ENCODE data around the gene NELFB. TPM values are rescaled to one million over a fixed set of nuclear protein-coding genes. Genes with fewer than 3 reads are reported as not detected.

NELFB gene
- total RNA-seq, 2 donors from 2014 or later = 73.3 to 86.6 TPM

DNA sequence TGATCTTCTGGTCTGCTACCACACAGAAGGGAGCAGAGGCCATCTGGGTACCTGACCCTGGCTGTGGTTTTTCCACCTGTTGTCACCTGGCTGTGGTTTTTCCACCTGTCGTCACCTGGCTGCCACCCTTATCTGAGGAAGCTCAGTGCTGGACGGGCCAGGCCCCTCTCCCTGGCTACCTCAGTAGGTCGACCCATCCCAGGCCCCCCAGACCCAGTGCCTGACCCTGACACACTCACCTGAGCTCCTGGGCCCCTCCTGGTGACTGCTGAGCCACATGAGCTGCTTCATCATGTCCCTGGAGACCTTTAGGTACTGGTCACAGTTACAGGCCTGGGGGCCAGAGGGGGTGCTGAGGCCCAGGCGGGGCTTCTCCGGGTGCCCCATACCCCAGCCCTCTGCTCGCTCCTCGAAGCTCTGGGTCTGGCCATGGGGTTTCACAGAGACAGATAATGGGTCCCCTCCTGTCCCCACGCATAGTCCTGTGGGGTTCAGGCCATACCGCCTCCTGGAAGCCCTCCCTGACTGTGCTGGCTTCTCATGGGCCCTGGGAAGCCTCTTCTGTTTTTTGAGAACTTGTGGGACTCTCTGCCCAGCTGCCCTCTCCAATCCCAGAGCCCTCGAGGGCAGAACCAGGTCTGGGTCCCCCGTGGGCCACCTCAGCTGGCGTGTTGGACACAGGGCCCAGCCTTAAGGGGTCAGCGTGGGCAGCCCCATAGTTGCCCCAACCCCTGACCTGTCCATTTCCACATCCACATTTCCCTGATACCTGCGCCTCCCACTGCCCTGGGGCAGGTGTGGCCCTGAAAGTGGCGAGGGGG lies 54.5 kb downstream of the NELFB start:
- DNase-seq = no peak
- Histone ChIP-seq H3K36me3 (ENCODE audit: control insufficient read depth, insufficient read depth, low read length) (no peaks in the 10 kb centered on the region), H3K4me3 (ENCODE audit: low read length) (no peak overlapping the region), H3K27me3 (ENCODE audit: control insufficient read depth, insufficient read depth, low read length, poor library complexity, severe bottlenecking) (no peaks in the 10 kb centered on the region), H3K9me3 (ENCODE audit: control insufficient read depth, low read length) (no peaks in the 10 kb centered on the region), H3K9ac (ENCODE audit: extremely low read depth, low read length, poor library complexity, severe bottlenecking) (no peak overlapping the region), H3K27ac (ENCODE audit: low read depth, low read length) (no peak overlapping the region), H3K4me1 (ENCODE audit: control insufficient read depth, insufficient read depth, low read length) (peaks cover under 1% of the 10 kb centered on the region)
- Mint-ChIP-seq H3K27me3 (ENCODE audit: insufficient read depth) (no peaks in the 10 kb centered on the region), H3K9me3 (no peaks in the 10 kb centered on the region), H3K27ac (no peak overlapping the region), H3K4me3 (no peak overlapping the region), H3K36me3 (ENCODE audit: low read depth) (no peaks in the 10 kb centered on the region), H3K4me1 (peaks cover 4% of the 10 kb centered on the region)
- 88 to 97% methylated on average over 11 to 15 of the region's 15 CpGs for WGBS, 2 experiments (ENCODE audit: insufficient coverage in 1 of 2, insufficient read length in 1 of 2)
- TF ChIP-seq CTCF (conservative IDR thresholded peaks at IDR 0.05) = no peak

- no peak overlapping the region for H3K4me3 Mint-ChIP-seq
- TF ChIP-seq CTCF (conservative IDR thresholded peaks at IDR 0.05) = no peak
Observed at GRCh38 chr9:137310189-137311052, 55.3 kb downstream of the NELFB start.

DNA sequence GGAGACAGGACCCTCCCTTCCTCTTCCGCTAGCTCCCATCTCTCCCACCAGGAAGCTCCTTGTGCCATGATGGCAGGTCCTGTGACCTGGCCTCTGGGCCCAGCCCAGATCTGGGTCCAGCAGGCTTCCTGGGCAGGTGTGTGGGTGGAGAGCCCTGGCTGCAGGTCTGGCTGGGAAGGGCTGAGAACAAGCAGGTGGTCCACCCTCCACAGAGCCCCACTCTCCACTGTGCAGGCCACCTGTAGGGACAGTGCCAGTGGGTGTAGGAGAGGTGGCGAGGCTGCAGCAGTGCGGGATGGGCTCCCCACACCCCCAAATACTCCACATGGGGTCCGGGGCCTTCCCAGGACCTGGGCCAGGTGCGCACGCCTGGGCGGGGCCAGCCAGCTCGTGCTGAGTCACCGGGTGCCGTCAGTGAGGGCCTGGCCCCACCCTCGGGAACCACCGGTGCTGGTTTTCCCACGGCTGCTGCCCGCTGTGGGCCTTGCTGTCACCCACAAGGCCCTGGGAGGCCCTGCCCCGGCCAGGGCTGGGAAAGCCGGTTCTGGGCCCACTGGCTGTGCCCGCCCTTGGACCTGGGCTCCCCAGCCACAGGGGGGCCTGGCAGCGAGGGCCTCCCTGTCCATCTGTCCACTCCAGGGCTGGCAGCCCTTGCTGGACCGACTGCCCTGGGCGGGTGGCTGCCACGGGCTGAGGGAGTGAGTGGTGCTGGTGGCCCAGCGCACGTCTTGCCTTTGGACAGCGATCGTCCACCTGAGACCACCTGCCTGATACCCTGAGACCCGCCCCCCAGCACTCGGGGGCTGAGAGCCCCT lies 56.3 kb downstream of the NELFB start:
- no peaks in the 10 kb centered on the region for H3K27me3 ChIP-seq (ENCODE audit: control insufficient read depth, insufficient read depth, low read length, poor library complexity, severe bottlenecking)
- Mint-ChIP-seq H3K9me3 (no peaks in the 10 kb centered on the region), H3K27ac (no peak overlapping the region), H3K4me3 (no peak overlapping the region), H3K36me3 (ENCODE audit: low read depth) (no peaks in the 10 kb centered on the region), H3K4me1 (peaks cover 2% of the 10 kb centered on the region), H3K27me3 (ENCODE audit: insufficient read depth) (no peaks in the 10 kb centered on the region)
- no peaks in the 10 kb centered on the region for H3K9me3 ChIP-seq (ENCODE audit: control insufficient read depth, low read length)
- H3K9ac ChIP-seq (ENCODE audit: extremely low read depth, low read length, poor library complexity, severe bottlenecking) = no peak overlapping the region
- WGBS, 2 experiments (ENCODE audit: insufficient coverage in 1 of 2, insufficient read length in 1 of 2) = 91 to 92% methylated on average over 11 to 26 of the region's 27 CpGs
- no peak overlapping the region for H3K27ac ChIP-seq (ENCODE audit: low read depth, low read length)
- H3K36me3 ChIP-seq (ENCODE audit: control insufficient read depth, insufficient read depth, low read length) = no peaks in the 10 kb centered on the region
- H3K4me1 ChIP-seq (ENCODE audit: control insufficient read depth, insufficient read depth, low read length) = peaks cover 5% of the 10 kb centered on the region
- peak; percentile 76 for DNase-seq
- no peak overlapping the region for H3K4me3 ChIP-seq (ENCODE audit: low read length)
- no peak for TF ChIP-seq CTCF (conservative IDR thresholded peaks at IDR 0.05)

More at GRCh38 chr9:137310189-137311052, 55.3 kb downstream of the NELFB start:
- Mint-ChIP-seq H3K27ac (no peak overlapping the region), H3K36me3 (ENCODE audit: low read depth) (no peaks in the 10 kb centered on the region), H3K27me3 (ENCODE audit: insufficient read depth) (no peaks in the 10 kb centered on the region), H3K4me1 (peaks cover 3% of the 10 kb centered on the region), H3K9me3 (no peaks in the 10 kb centered on the region)
- Histone ChIP-seq H3K4me3 (ENCODE audit: low read length) (no peak overlapping the region), H3K4me1 (ENCODE audit: control insufficient read depth, insufficient read depth, low read length) (peaks cover 5% of the 10 kb centered on the region), H3K27me3 (ENCODE audit: control insufficient read depth, insufficient read depth, low read length, poor library complexity, severe bottlenecking) (no peaks in the 10 kb centered on the region), H3K27ac (ENCODE audit: low read depth, low read length) (no peak overlapping the region), H3K36me3 (ENCODE audit: control insufficient read depth, insufficient read depth, low read length) (no peaks in the 10 kb centered on the region), H3K9ac (ENCODE audit: extremely low read depth, low read length, poor library complexity, severe bottlenecking) (no peak overlapping the region), H3K9me3 (ENCODE audit: control insufficient read depth, low read length) (no peaks in the 10 kb centered on the region)
- DNase-seq = peak; percentile 71
- 88 to 93% methylated on average over 17 to 20 of the region's 20 CpGs for WGBS, 2 experiments (ENCODE audit: insufficient coverage in 1 of 2, insufficient read length in 1 of 2)

Measured in endodermal cell (in vitro differentiated cells).